Left lung (tissue), 10 donors: Measurements from ENCODE around the gene ACTR3C. TPM values are rescaled to one million over a fixed set of nuclear protein-coding genes. Genes with fewer than 3 reads are reported as not detected.
"Not testable (repeated sequence)": the region's sequence is repeated elsewhere in the genome, so short reads cannot be mapped to it uniquely, and the experiment has no call there.

Experiments
- ATAC-seq: fragments of 200-7000 bp; cut with Tn5 transposase; one replicate; pipeline ENCODE4 v1.9.1; 2020; ENCODE audit warnings: moderate library complexity
- DNase-seq, 4 donors: peaks; one replicate each; pipeline ENCODE4 v3.0.0-alpha.2; 2013 to 2020
- H3K27ac ChIP-seq, 2 donors: fragments of 200-600 bp; sonication (generic) in 1 of 2; one replicate each; pipeline versions ENCODE4 v1.5.0 to v1.8.0; 2020 to 2021
- H3K27me3 ChIP-seq, 2 donors: fragments of 200-600 bp; sonication (generic) in 1 of 2; one replicate each; pipeline versions ENCODE4 v1.5.0 to v1.8.0; 2020 to 2021
- H3K36me3 ChIP-seq, 2 donors: fragments of 200-600 bp; sonication (generic) in 1 of 2; one replicate each; pipeline versions ENCODE4 v1.5.0 to v1.8.0; 2020 to 2021
- H3K4me1 ChIP-seq, 2 donors: fragments of 200-600 bp; one replicate each; pipeline ENCODE4 v1.8.0; 2021
- H3K4me3 ChIP-seq, 2 donors: fragments of 200-600 bp; sonication (generic) in 1 of 2; one replicate each; pipeline versions ENCODE4 v1.5.0 to v1.8.0; 2020 to 2021; ENCODE audit warnings: mild to moderate bottlenecking in 1 of 2
- H3K9me3 ChIP-seq, 2 donors: fragments of 200-600 bp; sonication (generic) in 1 of 2; one replicate each; pipeline versions ENCODE4 v1.5.0 to v1.8.0; 2020 to 2021
- intact Hi-C, 2 donors: fragments of 100-400 bp; cut with DNase I; formaldehyde crosslinking; loops; one replicate each; pipeline versions ENCODE4 v1.11.2 to v1.14.2; 2022
- polyA plus RNA-seq, 6 donors: library from polyadenylated mRNA; unstranded; fragments of 120-200 nt; gene quantifications; one replicate each; pipeline ENCODE4 v1.2.1, GENCODE V29; 2013; ENCODE audit not compliant: insufficient read length in 6 of 6
- total RNA-seq, 2 donors: library from RNA; stranded (reverse); fragmentation: NEBNext Ultra II Directional; extraction: Animal tissue kit (Norgen Biotek cat#: 25700); gene quantifications; one replicate each; pipeline ENCODE4 v1.2.1, GENCODE V29; 2021
- donor health status: DM: no; HTN: yes; CAD: no.
- donor health status: DM: no; HTN: no; CAD: no.

Gene ACTR3C
- total and polyA plus RNA-seq, 8 donors = 3.4 to 25.1 (median 6.1) TPM

- H3K36me3 ChIP-seq, H3K4me3 ChIP-seq, ATAC-seq, intact Hi-C loops, H3K27ac ChIP-seq, H3K9me3 ChIP-seq, DNase-seq, H3K4me1 ChIP-seq: not testable (repeated sequence)
- peaks cover 0 to 32% of the 10 kb centered on the region in 2 donors for H3K27me3 ChIP-seq
Measured at GRCh38 chr7:150222083-150222972, 101.0 kb downstream of the ACTR3C start.

GRCh38 chr7:150220673-150221181 lies 102.6 kb downstream of the ACTR3C start:
- not testable (repeated sequence) for H3K27ac ChIP-seq

GRCh38 chr7:150219941-150220658 lies 103.2 kb downstream of the ACTR3C start:
- DNase-seq (peak in 1 of 4 donors; percentile 69), ATAC-seq (peak; percentile 46)
- intact Hi-C loops, H3K4me1 ChIP-seq, H3K36me3 ChIP-seq, H3K27ac ChIP-seq, H3K9me3 ChIP-seq, H3K4me3 ChIP-seq: not testable (repeated sequence)
- peaks cover 0 to 32% of the 10 kb centered on the region in 2 donors for H3K27me3 ChIP-seq

More at GRCh38 chr7:150220673-150221181, 102.6 kb downstream of the ACTR3C start:
- DNase-seq (peak in 1 of 4 donors; percentile 64), ATAC-seq (peak; percentile 70)
- H3K36me3 ChIP-seq, H3K4me3 ChIP-seq, intact Hi-C loops, H3K4me1 ChIP-seq, H3K9me3 ChIP-seq: not testable (repeated sequence)
- H3K27me3 ChIP-seq = peaks cover 0 to 32% of the 10 kb centered on the region in 2 donors

GRCh38 chr7:150206848-150207247 lies 116.5 kb downstream of the ACTR3C start:
- H3K27me3 ChIP-seq, H3K4me3 ChIP-seq, H3K36me3 ChIP-seq, intact Hi-C loops, H3K27ac ChIP-seq, H3K9me3 ChIP-seq, DNase-seq, H3K4me1 ChIP-seq: not testable (repeated sequence)
- peak; percentile 34 for ATAC-seq

- H3K4me1 ChIP-seq, H3K9me3 ChIP-seq, H3K27me3 ChIP-seq, DNase-seq, ATAC-seq, H3K27ac ChIP-seq, intact Hi-C loops, H3K4me3 ChIP-seq, H3K36me3 ChIP-seq: not testable (repeated sequence)
Measured at GRCh38 chr7:150205866-150206265, 117.5 kb downstream of the ACTR3C start.

- H3K4me1 ChIP-seq, H3K9me3 ChIP-seq, H3K27ac ChIP-seq, ATAC-seq, intact Hi-C loops, H3K27me3 ChIP-seq, H3K4me3 ChIP-seq, H3K36me3 ChIP-seq, DNase-seq: not testable (repeated sequence)
Measured at GRCh38 chr7:150204577-150204976, 118.8 kb downstream of the ACTR3C start.

- DNase-seq, ATAC-seq, H3K4me3 ChIP-seq, H3K4me1 ChIP-seq, H3K27me3 ChIP-seq, H3K36me3 ChIP-seq, intact Hi-C loops, H3K27ac ChIP-seq, H3K9me3 ChIP-seq: not testable (repeated sequence)
Measured at GRCh38 chr7:150202894-150203293, 120.5 kb downstream of the ACTR3C start.

Other genes with a start within 250 kb of the ACTR3C start
- gene LRRC61, start 190 bp downstream of the ACTR3C start, total RNA-seq = 10 to 100 TPM in 1 of 2 donors, 1 to 10 TPM in 1; 9.0 to 15.8 TPM
- gene LRRC61, start 190 bp downstream of the ACTR3C start, polyA plus RNA-seq = 10 to 100 TPM; 16.2 to 22.5 (median 20.1) TPM
- 100 to 1,000 TPM; 133 to 162 TPM for gene RARRES2, start 18.1 kb upstream of the ACTR3C start, total RNA-seq
- 100 to 1,000 TPM; 153 to 233 (median 198) TPM for gene RARRES2, start 18.1 kb upstream of the ACTR3C start, polyA plus RNA-seq
- 100 to 1,000 TPM in 1 of 2 donors, 10 to 100 TPM in 1; 81.4 to 110 TPM for gene REPIN1, start 45.3 kb upstream of the ACTR3C start, total RNA-seq
- 10 to 100 TPM; 61.5 to 75.9 (median 70.3) TPM for gene REPIN1, start 45.3 kb upstream of the ACTR3C start, polyA plus RNA-seq
- 1 to 10 TPM; 5.2 to 5.6 TPM for gene ZNF775, start 55.8 kb upstream of the ACTR3C start, total RNA-seq
- 10 to 100 TPM in 1 of 6 donors, 1 to 10 TPM in 5; 4.0 to 11.7 (median 6.5) TPM for gene ZNF775, start 55.8 kb upstream of the ACTR3C start, polyA plus RNA-seq
- gene GIMAP8, start 127.1 kb upstream of the ACTR3C start, total RNA-seq = 10 to 100 TPM; 17.1 to 37.3 TPM
- 10 to 100 TPM; 22.6 to 29.3 (median 24.6) TPM for gene GIMAP8, start 127.1 kb upstream of the ACTR3C start, polyA plus RNA-seq
- 10 to 100 TPM; 16.7 to 48.4 TPM for gene GIMAP7, start 191.3 kb upstream of the ACTR3C start, total RNA-seq
- 10 to 100 TPM; 28.7 to 49.8 (median 36.3) TPM for gene GIMAP7, start 191.3 kb upstream of the ACTR3C start, polyA plus RNA-seq
- 10 to 100 TPM; 31.3 to 59.2 TPM for gene GIMAP4, start 243.8 kb upstream of the ACTR3C start, total RNA-seq
- 100 to 1,000 TPM in 1 of 6 donors, 10 to 100 TPM in 5; 68.5 to 108 (median 79.1) TPM for gene GIMAP4, start 243.8 kb upstream of the ACTR3C start, polyA plus RNA-seq